GM19025 (cell line): ENCODE data around the gene TMTC1.

Source experiments
- ATAC-seq: cut with Tn5 transposase; IDR thresholded peaks from one replicate; pipeline ENCODE4 v1.9.1; 2021; ENCODE audit warnings: mild to moderate bottlenecking, low read depth, moderate library complexity; ENCODE audit not compliant: unreplicated experiment

The TMTC1 gene

DNA sequence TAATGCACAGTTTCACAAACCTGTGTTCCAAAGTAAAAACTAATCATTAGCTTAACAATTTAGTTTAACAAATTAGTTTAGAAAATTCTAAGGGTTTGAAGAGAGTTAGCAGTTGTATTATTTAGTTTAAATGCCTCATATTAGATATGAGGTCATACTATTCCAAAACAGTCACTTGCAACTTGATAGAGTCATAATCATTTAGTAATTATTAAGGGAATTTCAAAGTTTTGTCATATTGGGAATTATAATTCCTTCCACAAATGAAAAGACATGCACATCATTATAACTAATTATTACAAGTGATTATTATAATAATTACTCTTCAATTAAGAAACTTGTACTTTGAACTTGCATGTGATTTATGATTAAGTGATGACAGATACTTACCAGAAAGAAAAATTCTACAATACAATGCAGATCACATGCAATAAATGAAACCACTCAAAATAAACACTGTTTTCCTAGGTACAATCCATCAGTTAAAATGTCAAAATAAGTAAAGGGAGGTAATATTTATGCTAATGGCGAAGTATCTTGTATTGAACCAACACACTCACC, 66.1 kb downstream of the TMTC1 start:
- no peak for ATAC-seq

DNA sequence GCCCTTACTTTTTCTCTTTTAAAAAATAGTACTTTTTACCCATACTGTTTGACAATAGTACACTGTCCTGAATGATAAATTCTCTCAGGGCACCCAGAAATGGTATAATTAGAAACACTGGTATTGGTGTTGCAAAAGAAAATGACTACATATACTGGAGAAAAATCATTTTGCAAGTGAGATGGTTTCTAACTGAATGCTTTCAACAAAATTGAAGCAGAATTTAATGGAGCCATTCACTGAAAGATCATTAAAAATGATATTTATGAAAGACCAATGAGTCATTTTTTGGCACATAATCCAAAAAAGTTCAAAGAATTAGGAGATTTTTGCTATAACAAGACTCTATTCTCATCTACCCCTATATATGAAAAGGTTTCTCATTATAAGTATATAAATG, 68.8 kb downstream of the TMTC1 start:
- no peak for ATAC-seq

DNA sequence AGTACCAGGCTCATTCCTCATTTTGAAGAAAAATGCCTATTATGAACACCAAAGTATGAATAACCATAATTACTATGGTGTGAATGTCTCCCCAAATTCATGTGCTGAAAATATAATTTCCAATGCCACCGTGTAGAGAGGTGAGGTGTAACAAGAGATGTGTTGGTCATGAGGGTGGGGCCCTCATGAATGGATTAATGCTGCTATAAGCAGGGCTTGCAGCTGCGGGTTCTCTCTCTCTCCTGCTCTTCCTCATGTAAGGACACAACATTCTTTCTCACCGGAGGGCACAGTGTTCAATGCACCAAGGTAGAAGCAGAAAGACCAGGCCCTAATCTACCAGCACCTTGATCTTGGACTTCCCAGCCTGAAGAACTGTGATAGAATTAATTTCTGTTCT, 70.0 kb downstream of the TMTC1 start:
- ATAC-seq: no peak

DNA sequence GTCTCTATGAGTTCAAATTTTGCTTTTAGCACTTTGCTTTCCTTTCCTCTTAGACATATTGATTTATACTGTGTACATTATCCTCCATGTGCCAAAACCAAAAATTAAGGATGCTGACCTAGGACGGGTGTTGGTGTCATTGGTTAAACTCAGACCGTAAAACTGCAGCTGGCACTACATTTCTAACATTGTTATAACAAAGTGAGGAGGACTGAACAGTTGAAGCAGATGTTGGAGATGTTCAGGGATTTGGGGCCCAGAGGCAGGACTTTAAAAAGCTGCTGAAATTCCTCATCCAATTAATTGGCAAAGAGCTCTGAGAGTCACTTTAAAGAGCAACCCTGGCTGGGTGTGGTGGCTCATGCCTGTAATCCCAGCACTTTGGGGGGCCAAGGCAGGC, 72.4 kb downstream of the TMTC1 start:
- ATAC-seq: no peak

DNA sequence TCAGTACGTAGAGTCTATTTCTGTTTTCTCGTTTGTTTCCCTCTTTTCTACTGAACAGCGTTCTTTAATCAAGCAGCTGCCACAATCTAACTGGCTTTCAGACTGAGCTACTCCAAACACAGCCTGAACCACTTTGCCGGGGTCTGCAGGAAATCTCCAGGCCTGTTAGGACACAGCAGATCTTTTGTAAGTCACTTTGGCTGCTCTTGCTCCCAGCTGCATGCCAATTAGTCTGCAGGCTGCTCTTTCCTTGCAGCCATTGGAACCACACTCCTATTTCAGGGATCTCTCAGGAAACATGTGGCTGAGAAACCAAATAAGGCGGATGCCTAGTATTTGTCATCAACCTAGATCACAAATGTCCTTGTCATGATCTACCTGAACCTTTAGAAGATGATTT, 73.6 kb downstream of the TMTC1 start:
- no peak for ATAC-seq

DNA sequence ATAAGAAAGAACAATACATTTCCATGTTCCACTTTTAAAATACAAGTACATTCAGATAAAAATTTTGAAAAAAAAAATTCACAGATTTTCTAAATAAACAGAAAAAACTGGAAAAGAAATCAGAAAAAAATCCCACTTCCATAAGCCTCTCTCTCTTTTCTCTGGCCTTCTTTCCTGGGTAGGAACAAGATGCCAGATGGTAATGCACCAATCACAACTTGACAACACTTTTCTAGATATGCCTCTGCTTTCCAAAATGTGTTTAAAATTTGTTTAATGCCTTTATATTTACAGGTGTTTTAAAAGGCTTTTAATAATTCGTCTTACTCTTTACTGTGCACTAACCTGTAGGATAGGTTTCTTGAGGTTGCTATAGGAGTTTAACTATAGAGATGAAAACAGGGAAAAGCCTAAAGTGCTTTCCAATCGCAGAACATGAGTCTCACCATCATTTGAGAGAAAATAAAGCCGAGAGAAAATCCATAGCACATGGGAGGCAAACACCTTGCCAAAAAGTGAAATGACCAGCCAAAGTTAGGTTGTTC, 74.2 kb downstream of the TMTC1 start:
- no peak for ATAC-seq

DNA sequence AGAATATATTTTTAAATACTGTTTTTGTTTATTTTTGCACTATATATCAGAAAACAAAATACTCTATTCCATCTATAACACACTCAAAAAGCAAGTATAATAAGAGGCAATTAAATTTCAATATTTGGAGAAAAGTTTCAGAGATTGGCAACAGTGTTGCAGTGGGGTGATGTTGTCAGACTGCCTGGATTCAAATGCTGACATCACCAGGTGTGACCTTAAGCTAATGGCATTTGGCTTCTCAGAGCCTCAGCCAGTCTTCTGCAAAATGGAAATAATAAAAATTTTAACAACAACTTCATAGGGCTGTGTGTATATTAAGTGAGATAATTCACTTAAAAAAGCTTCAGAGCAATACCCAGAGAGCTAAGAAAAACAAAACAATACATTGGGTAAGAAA, 74.7 kb downstream of the TMTC1 start:
- ATAC-seq: no peak

DNA sequence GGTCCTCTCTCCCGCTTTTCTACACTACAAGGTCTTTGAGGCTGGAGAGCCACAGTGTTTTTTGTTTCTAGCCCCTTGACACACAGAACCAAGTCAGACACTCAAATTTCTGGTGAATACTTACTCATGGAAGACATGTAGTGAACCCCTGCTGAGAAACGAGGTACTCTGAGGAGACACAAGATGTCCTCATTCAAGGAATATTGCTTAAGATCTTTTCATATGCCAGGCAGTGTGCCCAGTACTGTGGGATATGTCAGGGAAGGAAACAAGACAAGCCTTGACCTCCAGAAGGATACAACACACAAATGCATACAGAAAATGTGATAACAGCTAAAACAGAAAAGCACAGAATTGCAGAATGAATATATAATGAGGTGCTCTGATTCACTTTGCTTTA, 75.9 kb downstream of the TMTC1 start:
- ATAC-seq: no peak

DNA sequence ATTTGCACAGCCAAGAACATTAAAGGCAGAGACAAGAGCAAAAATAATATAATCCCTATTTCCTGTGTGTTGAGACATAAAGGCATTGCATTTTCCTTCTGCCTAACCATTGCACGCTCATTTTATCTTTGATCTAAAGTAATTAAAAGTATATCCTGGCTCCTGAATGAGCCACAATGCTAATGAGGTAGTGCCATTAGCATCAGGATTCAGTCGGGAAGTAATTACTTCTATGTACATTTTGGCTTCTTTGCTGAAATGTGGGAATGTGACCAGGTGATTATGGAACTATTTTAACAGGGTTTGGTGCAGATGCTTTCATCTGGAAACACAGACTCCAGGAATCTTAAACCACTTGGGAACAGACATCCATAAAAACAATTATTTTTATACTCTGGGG, 77.4 kb downstream of the TMTC1 start:
- ATAC-seq: no peak

DNA sequence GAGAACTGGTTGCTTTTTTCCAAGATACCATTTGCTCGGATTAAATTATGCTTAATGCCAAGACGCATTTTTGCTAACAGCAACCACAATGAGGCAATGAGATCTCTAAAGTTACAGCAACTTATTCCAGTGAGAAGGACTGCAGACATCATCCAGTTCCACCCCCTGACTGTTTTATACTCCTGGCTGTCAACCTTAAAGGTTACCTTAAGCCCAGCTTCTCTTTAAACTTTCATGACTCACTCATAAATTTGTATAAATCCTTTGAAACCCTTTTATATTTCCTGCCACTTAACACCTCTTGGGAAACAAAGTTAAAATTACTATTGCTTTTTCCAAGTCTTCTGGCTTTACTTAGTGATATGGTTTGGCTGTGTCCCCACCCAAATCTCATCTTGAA, 80.2 kb downstream of the TMTC1 start:
- ATAC-seq: no peak

DNA sequence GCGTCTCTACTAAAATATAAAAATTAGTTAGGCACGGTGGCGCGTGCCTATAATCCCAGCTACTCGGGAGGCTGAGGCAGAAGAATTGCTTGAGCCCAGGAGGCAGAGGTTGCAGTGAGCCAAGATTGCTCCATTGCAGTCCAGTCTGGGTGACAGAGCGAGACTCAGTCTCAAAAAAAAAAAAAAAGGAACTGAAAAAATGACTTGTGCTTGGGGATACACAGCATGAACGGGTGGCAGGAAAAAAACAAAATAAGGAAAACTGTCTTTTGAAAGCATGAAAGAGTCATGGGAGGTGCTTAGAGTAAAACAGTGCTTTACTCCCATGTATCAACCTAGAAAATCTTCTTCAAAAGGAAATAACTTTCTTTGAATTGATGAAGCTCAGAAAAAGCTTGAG, 80.8 kb downstream of the TMTC1 start:
- no peak for ATAC-seq

DNA sequence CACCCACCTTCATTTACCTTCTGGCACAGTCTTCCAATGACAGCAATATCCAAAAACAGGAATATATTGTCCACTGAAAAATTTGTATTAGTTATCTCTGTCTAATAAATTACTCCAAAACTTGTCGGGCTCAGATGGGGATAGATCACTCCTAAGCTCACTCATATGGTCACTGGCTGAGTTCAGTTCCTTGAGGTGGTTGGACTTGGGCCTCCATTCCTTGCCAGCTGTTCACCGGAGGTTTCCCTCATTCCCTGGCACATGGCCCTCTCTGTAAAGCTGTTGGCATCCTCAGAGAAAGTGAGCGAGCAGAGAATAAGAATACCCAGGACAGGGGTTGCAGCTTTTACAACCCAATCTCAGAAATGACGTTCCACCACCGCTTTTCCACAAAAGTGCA, 81.5 kb downstream of the TMTC1 start:
- no peak for ATAC-seq

DNA sequence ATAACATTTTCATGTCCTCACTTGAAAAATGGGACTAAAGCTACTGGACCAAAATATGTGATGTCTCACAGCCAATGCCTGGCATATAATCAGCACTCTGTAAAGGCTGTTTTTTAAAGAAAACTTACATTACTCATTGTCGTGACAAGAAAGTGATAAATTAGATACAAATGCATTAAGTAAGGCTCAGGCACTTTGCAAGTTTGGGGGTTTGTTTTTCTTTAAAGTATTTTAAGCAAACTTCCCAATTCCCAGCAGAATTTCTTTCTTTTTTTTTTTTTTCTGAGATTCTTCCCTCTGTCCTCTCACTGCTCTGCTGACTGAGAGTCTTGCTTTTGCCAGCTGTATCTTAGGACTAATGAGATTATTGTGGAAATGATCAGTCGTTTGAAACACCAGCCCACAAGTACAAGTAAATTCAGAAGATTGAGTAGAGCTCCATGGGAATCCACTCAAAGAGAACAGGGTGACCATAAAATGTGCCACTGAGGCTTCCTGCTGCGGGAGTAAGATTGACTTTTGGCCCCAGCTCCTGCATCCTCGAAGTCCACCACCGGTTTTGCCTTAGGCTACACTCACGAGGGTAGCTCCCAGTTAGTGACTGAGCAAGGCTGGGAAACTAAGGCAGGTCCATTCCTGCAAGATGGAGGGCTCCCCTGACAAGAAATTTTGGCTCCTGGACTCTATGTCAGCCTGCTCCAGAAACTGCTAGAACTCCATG, 82.8 kb downstream of the TMTC1 start:
- ATAC-seq: no peak

DNA sequence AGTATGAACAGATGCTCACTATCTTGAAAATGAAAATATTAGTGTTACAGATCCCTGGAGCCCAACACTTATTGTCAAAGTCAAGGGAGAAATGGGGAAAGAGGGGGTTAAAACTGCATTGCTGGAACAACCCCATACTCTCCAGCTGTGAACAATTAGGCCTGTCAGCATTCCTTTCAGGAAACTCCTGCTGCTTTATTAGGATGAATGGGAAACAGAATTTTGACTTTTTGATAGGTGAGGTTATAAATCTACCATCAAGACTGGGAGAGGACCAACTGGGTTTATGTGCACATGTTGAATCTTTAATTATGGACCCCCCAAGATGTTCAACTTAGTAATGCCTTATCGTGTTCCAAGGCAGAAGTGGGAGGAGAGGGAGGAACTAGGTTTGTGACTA, 85.0 kb downstream of the TMTC1 start:
- no peak for ATAC-seq

DNA sequence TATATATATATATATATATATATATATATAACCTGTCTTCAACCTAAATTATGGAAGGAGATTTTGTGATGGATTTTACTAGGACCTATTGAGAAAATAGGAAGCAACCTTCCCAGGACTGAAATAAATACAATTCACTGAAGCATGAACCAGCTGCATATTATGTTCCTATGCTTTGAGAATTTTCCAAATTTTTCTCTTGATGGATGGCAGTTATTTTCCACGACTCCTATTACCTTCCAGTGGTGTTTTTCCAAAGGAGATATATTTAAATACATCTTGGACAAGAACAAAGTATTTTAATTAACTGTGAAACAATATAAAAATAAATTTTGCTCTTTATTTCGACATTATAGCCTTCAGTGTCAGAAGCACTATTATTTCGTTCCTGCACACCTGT, 87.9 kb downstream of the TMTC1 start:
- ATAC-seq: no peak

DNA sequence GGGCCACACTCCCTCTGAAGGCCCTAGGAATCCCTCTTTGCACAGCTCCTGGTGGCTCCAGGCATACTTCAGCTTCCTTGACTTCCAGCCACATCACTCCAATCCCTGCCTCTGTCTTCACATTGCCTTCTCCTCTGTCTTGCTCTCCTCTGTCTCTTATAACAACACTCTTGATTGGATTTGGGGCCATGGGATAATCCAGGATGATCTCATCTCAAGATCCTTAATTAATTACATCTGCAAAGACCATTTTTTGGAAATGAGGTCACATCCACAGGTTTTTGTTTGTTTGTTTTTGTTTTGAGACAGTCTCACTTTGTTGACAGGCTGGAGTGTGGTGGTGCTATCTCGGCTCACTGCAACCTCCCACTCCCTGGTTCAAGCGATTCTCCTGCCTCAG, 88.7 kb downstream of the TMTC1 start:
- no peak for ATAC-seq

DNA sequence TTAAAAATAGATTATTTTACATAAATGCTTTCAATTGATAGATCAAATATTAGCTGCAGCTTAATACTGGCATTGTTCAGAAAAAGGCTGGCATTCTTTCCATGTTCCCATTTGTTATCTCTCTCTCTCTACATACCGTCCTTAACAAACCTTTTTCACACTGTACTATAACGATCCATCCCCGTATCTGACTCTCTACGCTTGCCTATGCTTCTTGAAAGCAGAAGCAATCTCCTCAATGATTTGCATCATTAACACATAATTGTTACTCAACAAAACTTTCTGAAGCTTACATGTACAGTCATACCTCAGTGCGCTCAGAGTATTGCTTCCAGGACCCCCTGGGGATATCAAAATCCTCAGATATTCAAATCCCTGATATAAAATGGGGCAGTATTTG, 89.7 kb downstream of the TMTC1 start:
- ATAC-seq: no peak

DNA sequence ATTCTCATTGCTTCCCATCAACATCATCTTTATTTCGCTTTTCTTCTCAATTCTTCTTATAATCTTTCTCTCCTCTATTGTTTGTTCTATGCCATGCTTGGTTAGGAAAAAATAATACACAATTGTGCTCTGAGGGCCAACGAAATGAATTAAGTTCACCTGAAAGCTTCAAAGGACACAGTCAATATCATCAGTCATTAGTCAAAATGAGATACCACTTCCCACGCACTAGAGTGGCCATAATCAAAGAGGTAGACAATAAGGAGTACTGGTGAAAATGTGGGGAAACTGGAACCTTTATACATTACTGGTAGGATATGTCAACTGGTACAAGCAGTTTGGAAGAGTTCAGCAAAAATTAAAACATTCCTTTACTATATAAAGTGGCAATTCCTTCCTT, 91.5 kb downstream of the TMTC1 start:
- no peak for ATAC-seq

DNA sequence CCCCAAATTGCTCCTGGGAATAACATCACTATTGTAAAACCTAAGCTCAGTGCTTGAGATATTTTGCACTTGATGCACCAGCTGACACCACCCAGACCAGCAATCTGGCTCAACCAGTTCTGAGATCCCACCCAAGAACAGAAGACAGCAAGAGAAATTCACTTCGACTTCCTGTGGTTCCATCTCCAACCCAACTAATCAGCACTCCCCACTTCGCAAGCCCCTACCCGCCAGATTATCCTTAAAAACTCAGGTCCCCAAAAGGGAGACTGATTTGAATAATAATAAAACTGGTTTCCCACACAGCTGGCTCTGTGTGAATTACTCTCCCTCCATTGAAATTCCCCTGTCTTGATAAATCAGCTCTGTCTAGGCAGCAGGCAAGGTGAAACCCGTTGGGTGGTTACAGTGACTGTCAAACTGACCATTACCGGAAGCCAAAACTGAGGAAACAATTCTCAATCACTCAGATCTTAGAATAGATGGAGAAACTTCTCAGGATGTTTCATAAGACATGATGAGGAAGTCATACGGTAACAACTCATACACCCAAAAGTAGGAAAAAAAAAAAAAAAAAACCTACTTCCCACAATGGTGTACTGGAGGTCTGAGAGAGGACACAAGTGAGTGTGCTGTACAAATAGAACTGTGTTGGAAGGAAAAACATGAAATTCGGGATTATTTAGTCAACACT, 92.4 kb downstream of the TMTC1 start:
- no peak for ATAC-seq

DNA sequence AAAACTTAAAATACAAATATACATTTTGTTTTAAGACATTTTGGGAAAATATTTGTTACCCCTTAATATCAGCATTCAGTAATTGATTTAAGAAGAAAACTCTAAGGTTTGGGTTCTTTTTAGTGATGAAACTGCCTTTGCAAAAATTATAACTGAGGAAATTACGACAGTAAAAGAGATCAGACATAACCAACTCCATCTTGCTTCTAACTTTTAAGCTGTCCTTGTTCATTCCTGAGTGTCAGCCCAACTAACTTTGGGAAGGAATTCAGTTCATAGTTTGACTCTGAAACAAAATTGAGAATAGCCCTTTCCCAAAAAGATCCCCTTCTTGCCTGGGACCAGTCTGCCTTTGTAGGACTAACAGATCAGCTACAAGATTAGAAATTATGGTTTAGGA, 93.0 kb downstream of the TMTC1 start:
- no peak for ATAC-seq

DNA sequence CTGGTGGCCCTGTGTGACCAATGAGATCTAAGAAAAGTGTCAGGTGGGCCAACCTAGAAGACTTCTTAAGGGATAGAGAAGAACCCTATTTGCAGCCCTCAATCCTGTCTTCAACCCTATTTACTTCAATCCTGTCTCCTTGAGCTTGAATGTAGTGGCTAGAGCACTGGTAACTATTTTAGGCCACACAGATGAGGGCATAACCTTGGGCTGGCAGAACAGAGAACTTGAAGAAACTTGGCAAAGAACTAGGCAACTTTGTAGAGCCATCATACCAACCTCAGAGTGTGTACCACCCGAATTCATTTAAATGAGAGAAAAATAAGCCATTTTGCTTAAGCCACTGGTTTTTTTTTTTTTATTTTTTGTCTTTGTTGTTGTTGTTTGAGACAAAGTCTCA, 94.8 kb downstream of the TMTC1 start:
- no peak for ATAC-seq

DNA sequence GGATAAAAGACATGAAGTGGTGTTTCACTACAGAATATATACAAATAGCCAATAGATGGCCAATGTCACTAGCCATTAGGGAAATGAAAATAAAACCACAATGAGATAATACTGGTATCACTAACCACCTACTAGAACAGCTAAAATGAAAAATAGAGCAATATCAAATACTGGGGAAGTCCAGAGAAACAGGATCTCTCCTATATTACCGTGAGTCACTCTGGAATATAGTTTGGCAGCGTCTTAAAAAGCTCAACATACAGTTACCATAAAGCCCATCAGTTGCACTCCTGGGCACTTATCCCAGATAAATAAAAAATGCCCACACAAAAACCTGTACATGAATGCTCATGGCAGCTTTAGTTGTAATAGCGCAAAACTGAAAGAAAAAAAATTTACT, 101.7 kb downstream of the TMTC1 start:
- no peak for ATAC-seq
